Pons (tissue), 1 donor: Measurements from ENCODE around the gene MRPS31.
"Not testable (repeated sequence)": the region's sequence is repeated elsewhere in the genome, so short reads cannot be mapped to it uniquely, and the experiment has no call there.

Source experiments
- DNase-seq: peaks from one replicate; pipeline ENCODE4 v3.0.0-alpha.2; 2016; ENCODE audit warnings: low spot score

MRPS31 gene

GRCh38 chr13:40758811-40759210 is 12.2 kb downstream of the MRPS31 start:
- DNase-seq = no peak

- DNase-seq = no peak
These were observed 14.9 kb downstream of the MRPS31 start for GRCh38 chr13:40756042-40756441.

- no peak for DNase-seq
These were observed 15.8 kb downstream of the MRPS31 start for GRCh38 chr13:40755082-40755700.

GRCh38 chr13:40749327-40749726 is 21.7 kb downstream of the MRPS31 start:
- no peak for DNase-seq

- DNase-seq = not testable (repeated sequence)
These were observed 35.8 kb downstream of the MRPS31 start for GRCh38 chr13:40735232-40735548.

- DNase-seq = not testable (repeated sequence)
These were observed 36.3 kb downstream of the MRPS31 start for GRCh38 chr13:40734536-40735231.

GRCh38 chr13:40732658-40733057 is 38.3 kb downstream of the MRPS31 start:
- DNase-seq = no peak

GRCh38 chr13:40728595-40728994 is 42.4 kb downstream of the MRPS31 start:
- DNase-seq = no peak

- DNase-seq = not testable (repeated sequence)
These were observed 56.6 kb downstream of the MRPS31 start for GRCh38 chr13:40714433-40714832.

- no peak for DNase-seq
These were observed 64.6 kb downstream of the MRPS31 start for GRCh38 chr13:40706439-40706838.

- DNase-seq = no peak
These were observed 73.3 kb downstream of the MRPS31 start for GRCh38 chr13:40697711-40698110.

GRCh38 chr13:40694426-40694825 is 76.6 kb downstream of the MRPS31 start:
- no peak for DNase-seq

- DNase-seq = no peak
These were observed 78.0 kb downstream of the MRPS31 start for GRCh38 chr13:40692946-40693345.

- DNase-seq = no peak
These were observed 82.2 kb downstream of the MRPS31 start for GRCh38 chr13:40688781-40689180.

GRCh38 chr13:40682449-40683240 is 88.3 kb downstream of the MRPS31 start:
- peak; percentile 48 for DNase-seq

- no peak for DNase-seq
These were observed 89.4 kb downstream of the MRPS31 start for GRCh38 chr13:40681341-40682146.

- DNase-seq = no peak
These were observed 90.2 kb downstream of the MRPS31 start for GRCh38 chr13:40680659-40681323.

GRCh38 chr13:40679480-40679985 is 91.5 kb downstream of the MRPS31 start:
- DNase-seq = no peak
